Iris pigment epithelial cell (primary cell): ENCODE data around the gene ANKRD27.
"Not testable (repeated sequence)": the region's sequence is repeated elsewhere in the genome, so short reads cannot be mapped to it uniquely, and the experiment has no call there.

Experiments used
- DNase-seq: peaks from one replicate; pipeline ENCODE4 v3.0.0-alpha.2; 2011; ENCODE audit warnings: low read depth

ANKRD27 gene

DNA sequence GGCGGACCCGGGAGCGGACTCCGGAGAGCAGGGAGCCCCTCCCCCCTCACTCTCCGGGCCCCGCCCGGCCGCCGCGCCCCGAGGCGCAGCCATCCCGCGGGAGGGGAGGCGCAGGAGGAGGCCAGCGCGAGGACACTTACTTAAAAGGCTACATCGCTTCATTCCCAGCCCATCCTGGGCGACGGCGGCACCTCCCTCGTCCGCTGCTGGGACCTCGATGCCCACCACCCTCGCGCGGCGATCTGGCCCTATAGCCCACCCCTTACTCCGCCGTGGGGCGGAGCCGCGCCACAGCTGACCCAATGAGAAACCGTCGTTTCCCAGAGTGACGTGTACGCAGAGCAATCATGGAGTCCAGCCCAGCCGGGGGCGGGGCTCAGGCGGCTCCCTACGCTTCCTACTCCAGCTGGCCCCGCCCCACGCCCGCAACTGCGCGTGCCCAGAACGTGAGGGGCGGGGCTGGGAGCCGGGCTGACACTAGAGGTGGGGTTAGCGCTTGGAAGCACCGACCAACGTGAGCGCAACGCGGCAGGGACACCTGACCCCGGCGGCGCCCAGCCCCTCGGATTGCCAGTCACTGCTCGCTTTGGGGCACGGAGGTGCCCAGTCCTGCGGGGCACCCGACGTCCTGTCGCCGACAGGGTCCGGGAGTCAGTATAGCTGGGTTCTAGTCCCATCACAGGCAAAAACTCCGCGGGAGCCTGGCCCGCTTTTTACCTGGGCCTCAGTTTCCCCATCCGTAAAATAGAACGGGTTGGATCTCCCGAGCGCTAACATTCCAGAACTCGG, at the start of gene ANKRD27:
Gene ANKRD27 (minus strand): TSS at position 250 of the 789 bp plus-strand sequence. CDS start 16,165 bp downstream, outside the sequence.
- DNase-seq: peak; percentile 97

- no peak for DNase-seq
Observed at GRCh38 chr19:32720936-32721250, 45.9 kb upstream of the ANKRD27 start.

GRCh38 chr19:32720216-32720935, 45.4 kb upstream of the ANKRD27 start:
- no peak for DNase-seq

GRCh38 chr19:32719611-32720059, 44.7 kb upstream of the ANKRD27 start, which contains the start of gene TDRD12:
TDRD12 (plus strand) TSS chr19:32719767; CDS start chr19:32720073, 306 bp downstream.
- no peak for DNase-seq

- DNase-seq: no peak
Observed at GRCh38 chr19:32718286-32718685, 43.3 kb upstream of the ANKRD27 start.

DNA sequence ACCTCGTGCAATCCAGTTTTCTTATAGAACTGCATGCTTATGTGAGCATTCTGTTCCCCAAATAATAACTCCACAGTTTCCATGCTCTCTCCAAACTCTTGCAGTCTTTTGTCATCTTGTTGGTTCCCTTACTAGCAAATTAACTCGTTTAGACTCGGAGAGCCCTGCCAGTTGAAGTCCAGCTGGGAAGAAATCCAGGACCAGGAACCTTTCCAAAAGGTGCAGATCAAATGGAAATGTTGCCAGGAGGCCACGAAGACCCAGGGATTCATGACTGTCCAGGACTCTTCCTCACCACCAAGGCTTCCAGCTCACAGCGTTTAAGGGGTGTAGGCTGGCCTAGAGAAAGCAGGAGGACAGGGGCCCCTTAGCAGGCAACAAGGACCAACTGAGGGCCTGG, 42.5 kb upstream of the ANKRD27 start:
- no peak for DNase-seq

GRCh38 chr19:32716203-32716602, 41.2 kb upstream of the ANKRD27 start:
- not testable (repeated sequence) for DNase-seq

DNA sequence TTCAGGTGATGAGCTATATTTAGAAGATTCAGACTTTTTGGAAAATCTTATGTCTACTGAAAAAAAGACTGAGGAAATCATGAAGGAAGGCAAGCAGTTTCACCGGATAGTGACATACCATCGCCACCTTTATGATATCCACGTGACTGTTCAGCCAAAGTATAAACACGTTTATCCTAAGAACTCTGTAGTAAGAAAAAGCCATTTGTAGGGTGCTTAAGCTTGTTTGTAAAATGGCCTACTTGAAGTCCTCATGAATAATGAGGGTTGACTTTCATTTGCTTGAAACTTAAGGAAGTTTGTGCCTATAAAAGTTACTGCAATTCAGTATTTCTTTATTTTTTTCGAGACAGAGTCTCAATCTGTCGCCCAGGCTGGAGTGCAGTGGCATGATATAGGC, 36.8 kb upstream of the ANKRD27 start:
- DNase-seq: no peak

- no peak for DNase-seq
Observed at GRCh38 chr19:32709032-32709431, 34.1 kb upstream of the ANKRD27 start.

DNA sequence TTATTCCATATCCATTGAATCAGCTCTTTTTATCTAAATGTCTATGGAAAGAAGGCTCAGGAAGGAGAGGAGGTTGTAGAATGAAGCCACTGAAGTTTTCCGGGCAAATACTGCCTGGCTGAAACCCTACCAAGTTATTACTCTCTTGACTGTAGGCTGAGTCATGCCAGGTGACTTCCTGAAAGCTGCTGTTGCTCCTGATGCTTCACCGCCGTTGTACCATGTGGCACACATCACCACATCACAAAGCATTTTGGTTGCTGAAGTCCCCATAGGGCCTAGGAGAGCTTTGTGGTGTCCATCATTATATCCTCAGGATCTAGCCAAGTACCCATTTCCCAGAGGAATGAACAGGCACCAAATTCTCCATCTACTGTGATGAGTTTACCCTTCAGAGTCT, 33.5 kb upstream of the ANKRD27 start:
- no peak for DNase-seq

GRCh38 chr19:32704006-32704405, 29.0 kb upstream of the ANKRD27 start:
- not testable (repeated sequence) for DNase-seq

- DNase-seq: no peak
Observed at GRCh38 chr19:32702010-32702409, 27.0 kb upstream of the ANKRD27 start.

GRCh38 chr19:32700129-32700528, 25.1 kb upstream of the ANKRD27 start:
- not testable (repeated sequence) for DNase-seq

DNA sequence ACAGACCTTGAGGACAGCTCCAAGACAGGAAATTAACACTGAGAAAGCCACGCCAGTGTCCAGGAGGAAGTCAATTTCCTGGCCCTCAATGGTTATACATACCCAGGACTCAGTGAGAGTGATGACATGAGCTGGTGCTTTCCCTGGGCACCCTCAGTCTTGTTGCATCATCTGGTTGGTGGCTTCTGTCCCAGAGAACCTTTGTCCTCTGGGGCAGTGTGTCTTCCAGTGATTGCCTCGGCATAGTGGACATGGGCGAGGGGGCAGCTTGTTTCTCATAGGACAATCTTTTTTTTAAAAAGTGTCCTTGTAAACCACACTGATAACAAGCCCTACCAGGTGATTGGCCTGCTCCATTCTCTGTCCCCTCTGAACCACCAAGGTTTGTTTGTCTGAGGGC, 21.8 kb upstream of the ANKRD27 start:
- DNase-seq: not testable (repeated sequence)

DNA sequence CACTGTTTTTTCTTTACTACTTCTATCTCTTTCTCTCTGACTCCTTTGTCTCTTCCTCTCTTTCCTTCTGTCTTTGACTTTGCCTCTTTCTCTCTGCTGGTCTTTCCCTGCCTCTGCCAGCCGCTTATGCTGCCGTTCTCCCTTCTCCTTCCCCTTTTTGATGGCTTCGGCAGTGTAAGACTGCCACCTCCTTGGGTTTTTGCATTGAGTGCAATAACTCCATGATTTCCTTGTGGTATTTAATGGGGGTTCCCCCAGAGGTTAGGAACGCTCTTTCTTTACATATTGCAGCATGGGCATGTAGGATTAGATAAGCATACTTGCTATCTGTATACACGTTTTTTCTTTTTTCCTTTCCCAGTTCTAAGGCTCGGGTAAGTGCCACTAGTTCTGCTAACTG, 20.5 kb upstream of the ANKRD27 start:
- DNase-seq: not testable (repeated sequence)

DNA sequence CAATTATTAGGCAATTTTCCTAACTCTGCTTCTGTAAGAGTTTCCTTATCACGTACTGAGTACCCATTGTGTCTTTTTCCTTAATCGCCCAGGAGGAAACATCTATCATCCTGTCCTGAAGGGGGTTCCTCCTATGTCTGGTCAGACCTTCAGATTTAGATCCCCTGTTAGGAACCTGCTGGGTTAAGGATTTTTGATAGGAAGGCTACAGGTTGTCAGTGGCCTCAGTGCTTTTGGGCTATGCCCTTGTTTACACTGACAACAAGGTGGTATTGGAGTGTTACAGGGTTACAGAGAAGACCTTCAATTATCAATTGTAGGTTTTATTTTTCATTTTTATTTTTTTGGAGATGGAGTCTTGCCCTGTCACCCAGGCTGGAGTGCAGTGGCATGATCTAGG, 19.9 kb upstream of the ANKRD27 start:
- DNase-seq: not testable (repeated sequence)

DNA sequence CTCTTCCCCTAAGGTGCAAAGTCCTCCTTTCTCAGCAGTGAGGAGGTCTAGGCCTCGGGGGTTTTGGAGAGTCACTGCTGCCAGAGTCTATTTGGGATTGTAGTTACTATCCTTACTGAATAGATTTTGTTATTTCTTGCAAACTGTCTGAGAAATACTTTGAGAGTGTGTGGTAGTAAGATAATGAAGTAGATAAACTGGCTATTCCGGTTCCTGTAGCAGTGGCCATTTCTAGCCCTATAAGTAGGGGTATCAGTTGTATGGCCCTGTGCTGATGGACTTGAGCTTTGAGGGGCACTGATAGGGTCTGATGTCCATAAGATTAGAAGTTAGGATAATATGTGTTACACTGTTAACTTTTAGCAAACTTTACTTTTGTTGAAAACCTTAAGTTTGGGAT, 19.3 kb upstream of the ANKRD27 start:
- DNase-seq: not testable (repeated sequence)

DNA sequence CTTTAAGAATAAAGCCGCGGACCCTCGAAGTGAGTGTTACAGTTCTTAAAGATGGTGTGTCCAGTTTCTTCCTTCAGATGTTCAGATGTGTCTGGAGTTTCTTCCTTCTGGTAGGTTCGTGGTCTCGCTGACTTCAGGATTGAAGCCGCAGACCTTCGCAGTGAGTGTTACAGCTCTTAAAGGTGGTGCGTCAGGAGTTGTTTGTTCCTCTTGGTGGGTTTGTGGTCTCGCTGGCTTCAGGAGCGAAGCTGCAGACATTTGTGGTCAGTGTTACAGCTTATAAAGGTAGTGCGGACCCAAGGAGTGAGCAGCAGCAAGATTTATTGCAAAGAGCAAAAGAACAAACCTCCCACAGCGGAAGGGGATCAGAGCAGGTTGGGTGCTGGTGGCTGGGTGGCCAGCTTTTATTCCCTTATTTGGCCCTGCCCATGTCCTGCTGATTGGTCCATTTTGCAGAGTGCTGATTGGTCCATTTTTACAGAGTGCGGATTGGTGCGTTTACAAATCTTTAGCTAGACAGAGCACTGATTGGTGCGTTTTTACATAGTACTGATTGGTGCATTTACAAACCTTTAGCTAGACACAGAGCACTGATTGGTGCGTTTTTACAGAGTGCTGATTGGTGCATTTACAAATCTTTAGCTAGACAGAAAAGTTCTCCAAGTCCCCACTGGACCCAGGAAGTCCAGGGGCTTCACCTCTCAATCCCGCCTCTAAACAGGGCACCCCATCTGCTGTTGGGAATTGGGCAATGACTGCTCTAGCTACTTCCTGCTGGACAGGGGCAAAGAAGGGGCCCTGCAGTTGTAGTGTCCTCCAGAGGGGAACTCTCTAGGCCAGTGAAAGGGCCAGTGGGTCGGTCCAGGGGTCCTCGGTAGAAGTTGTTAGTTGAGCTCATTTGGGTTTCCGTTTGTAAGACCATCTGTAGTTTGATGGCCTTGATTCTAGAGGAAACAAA, 18.4 kb upstream of the ANKRD27 start:
- not testable (repeated sequence) for DNase-seq

GRCh38 chr19:32692727-32693061, 17.7 kb upstream of the ANKRD27 start:
- no peak for DNase-seq

DNA sequence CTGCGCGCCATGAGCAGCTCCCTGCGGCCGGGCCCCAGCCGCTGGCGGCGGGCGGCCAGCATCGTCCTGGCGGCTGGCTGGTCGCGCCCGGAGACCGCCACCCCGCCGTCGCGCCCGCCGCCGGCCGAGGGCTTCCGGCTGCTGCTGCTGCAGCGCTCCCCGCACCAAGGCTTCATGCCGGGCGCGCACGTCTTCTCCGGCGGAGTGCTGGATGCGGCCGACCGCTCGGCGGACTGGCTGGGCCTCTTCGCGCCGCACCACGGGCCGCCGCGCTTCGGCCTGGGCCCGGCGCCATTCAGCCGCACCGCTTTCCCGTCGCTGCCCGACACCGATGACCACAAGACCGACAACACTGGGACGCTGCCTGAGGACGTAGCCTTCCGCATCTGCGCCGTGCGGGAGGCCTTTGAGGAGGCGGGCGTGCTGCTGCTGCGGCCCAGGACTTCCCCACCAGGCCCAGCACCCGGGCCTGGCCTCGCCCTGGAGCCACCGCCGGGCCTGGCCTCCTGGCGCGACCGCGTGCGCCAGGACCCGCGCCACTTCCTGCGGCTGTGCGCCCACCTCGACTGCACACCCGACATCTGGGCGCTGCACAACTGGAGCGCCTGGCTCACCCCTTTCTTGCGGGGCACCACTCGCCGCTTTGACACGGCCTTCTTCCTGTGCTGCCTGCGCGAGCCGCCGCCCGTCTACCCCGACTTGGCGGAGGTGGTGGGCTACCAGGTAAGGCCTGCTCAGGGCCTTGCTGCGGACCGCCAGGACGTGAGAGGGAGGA, 17.2 kb upstream of the ANKRD27 start:
- peak; percentile 84 for DNase-seq

DNA sequence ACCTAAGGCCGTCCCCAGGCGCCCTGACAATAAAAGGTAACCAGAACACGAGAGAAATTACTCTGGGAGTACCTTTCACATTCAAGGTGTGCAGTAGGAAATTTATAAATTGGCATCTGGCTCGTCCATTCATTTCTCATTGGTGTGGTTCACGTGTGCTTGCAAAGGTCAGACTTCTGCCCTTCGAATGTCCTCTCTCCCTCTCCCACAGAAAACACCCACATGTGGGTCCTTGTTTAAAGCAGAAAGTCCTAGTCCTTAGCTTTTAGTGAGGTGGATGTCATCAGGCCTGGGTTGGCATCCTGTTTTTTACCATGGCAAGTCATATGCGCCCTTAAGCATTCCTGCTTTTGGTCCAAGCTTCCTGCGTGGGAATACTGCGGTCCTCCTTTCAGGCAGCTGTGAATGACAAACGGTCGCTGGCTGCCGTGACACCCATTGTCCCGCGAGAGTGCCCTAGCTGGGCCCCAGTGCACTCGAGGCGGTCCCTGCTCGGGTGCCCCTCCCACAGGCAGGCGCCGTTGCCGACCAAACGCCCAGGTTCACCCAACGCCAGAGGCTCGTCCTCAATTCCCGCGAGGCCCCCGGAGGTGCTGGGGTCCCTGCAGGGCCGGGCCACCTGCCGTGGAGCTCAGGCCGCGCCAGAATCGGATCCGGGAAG, 16.4 kb upstream of the ANKRD27 start, which contains the start of gene NUDT19:
Gene NUDT19 (plus strand): TSS at position 531 of the 661 bp plus-strand sequence. CDS start 140 bp downstream, outside the sequence.
- DNase-seq: peak; percentile 79
